RWPE1 (cell line): ENCODE measurements around the gene EDN3.
"Not testable (repeated sequence)": the region's sequence is repeated elsewhere in the genome, so short reads cannot be mapped to it uniquely, and the experiment has no call there.

Source experiments
- CTCF ChIA-PET: fragments of 350-600 bp; sonication (Branson Sonifier 250); formaldehyde crosslinking; extraction: SDS; loops from one replicate; lab custom pipeline; 2021; lab: Yijun Ruan, JAX
- POLR2A ChIA-PET: fragments of 400-600 bp; formaldehyde crosslinking; extraction: SDS; loops from one replicate; lab custom pipeline; 2020; ENCODE audit warnings: antibody characterized with exemption; ENCODE audit not compliant: low non-redundant PET; lab: Yijun Ruan, JAX
- DNase-seq: peaks from one replicate; pipeline ENCODE4 v3.0.0; 2012; ENCODE audit warnings: low spot score
- H3K27ac ChIP-seq: fragments of 450-650 bp; 2 replicates; pipeline ENCODE4 v1.5.1; 2017
- CTCF ChIP-seq: fragments of 450-650 bp; conservative IDR thresholded peaks from 2 replicates; pipeline ENCODE4 v1.5.1; 2017; ENCODE audit warnings: low read depth, mild to moderate bottlenecking

EDN3 gene

GRCh38 chr20:59336540-59336939, 36.1 kb downstream of the EDN3 start:
- CTCF ChIA-PET: interaction anchor here (0.7 kb wide), 1 partner anchor 114 kb away, joined by 3 read pairs; no protein-coding TSS in a partner anchor
- no peak overlapping the region for H3K27ac ChIP-seq
- POLR2A ChIA-PET: no interaction called here
- no peak for DNase-seq
- no peak for TF ChIP-seq CTCF

GRCh38 chr20:59338444-59338843, 38.0 kb downstream of the EDN3 start:
- DNase-seq, CTCF ChIA-PET, POLR2A ChIA-PET, H3K27ac ChIP-seq: not testable (repeated sequence)

- no peak for DNase-seq
- no peak overlapping the region for H3K27ac ChIP-seq
- POLR2A ChIA-PET: no interaction called here
- CTCF ChIA-PET: no interaction called here
- TF ChIP-seq CTCF: no peak
Observed at GRCh38 chr20:59340201-59340885, 39.9 kb downstream of the EDN3 start.

- DNase-seq, POLR2A ChIA-PET, H3K27ac ChIP-seq, CTCF ChIA-PET: not testable (repeated sequence)
Observed at GRCh38 chr20:59341285-59342022, 41.0 kb downstream of the EDN3 start.

- H3K27ac ChIP-seq: no peak overlapping the region
- CTCF ChIA-PET: interaction anchor here (0.7 kb wide), 1 partner anchor 254 kb away, joined by 3 read pairs; no protein-coding TSS in a partner anchor
- no peak for DNase-seq
- POLR2A ChIA-PET: no interaction called here
- no peak for TF ChIP-seq CTCF
Observed at GRCh38 chr20:59342023-59342957, 41.9 kb downstream of the EDN3 start.

- DNase-seq: no peak
- no peak overlapping the region for H3K27ac ChIP-seq
- ChIA-PET POLR2A (no interaction called here), CTCF (interaction anchor here (0.6 kb wide), 1 partner anchor 424 kb away, joined by 3 read pairs; no protein-coding TSS in a partner anchor)
- no peak for TF ChIP-seq CTCF
Observed at GRCh38 chr20:59346061-59346460, 45.6 kb downstream of the EDN3 start.

- ChIA-PET CTCF (no interaction called here), POLR2A (no interaction called here)
- DNase-seq: no peak
- H3K27ac ChIP-seq: no peak overlapping the region
- no peak for TF ChIP-seq CTCF
Observed at GRCh38 chr20:59349277-59349676, 48.9 kb downstream of the EDN3 start.
